CD4-positive, alpha-beta T cell (primary cell): ENCODE results near the gene BRD3. TPM values are rescaled to one million over a fixed set of nuclear protein-coding genes. Genes with fewer than 3 reads are reported as not detected.

Experiments
- ATAC-seq: fragments of 200-7000 bp; cut with Tn5 transposase; one replicate; pipeline ENCODE4 v1.10.0; 2022; ENCODE audit warnings: mild to moderate bottlenecking; ENCODE audit not compliant: poor library complexity
- CTCF ChIA-PET: fragments of 350-600 bp; sonication (Branson Sonifier 250); formaldehyde crosslinking; loops from one replicate; lab custom pipeline; 2021; ENCODE audit warnings: antibody characterized with exemption, inconsistent platforms; lab: Charles Lee
- POLR2A ChIA-PET: fragments of 350-600 bp; sonication (Branson Sonifier 250); formaldehyde crosslinking; loops from one replicate; lab custom pipeline; 2021; ENCODE audit warnings: antibody characterized with exemption, inconsistent platforms; lab: Charles Lee
- DNase-seq, 14 experiments: peaks; one replicate each; pipeline ENCODE4 v3.0.0-alpha.2; 2013 to 2020; ENCODE audit warnings: mixed read lengths in 2 of 14
- H3K27ac ChIP-seq, 2 donors: one replicate each; pipeline versions ENCODE4 v1.5.1 to v1.7.0; 2013; ENCODE audit warnings: low read length in 2 of 2, low read depth in 1 of 2, mild to moderate bottlenecking in 1 of 2
- H3K27me3 ChIP-seq, 2 experiments: 1 replicate in 1 of 2; 2 replicates in 1 of 2; pipeline versions ENCODE4 v1.6.1 to v1.7.0; 2013; ENCODE audit warnings: low read length in 2 of 2, control low read depth in 1 of 2, mild to moderate bottlenecking in 1 of 2, moderate library complexity in 1 of 2; ENCODE audit not compliant: insufficient read depth in 2 of 2, control insufficient read depth in 1 of 2
- H3K36me3 ChIP-seq: one replicate; pipeline ENCODE4 v1.6.1; 2013; ENCODE audit warnings: low read length, control low read depth; ENCODE audit not compliant: insufficient read depth
- H3K4me1 ChIP-seq: one replicate; pipeline ENCODE4 v1.6.1; 2013; ENCODE audit warnings: low read length, control low read depth; ENCODE audit not compliant: insufficient read depth
- H3K4me3 ChIP-seq: one replicate; pipeline ENCODE4 v1.5.1; 2013; ENCODE audit warnings: mild to moderate bottlenecking, low read length, moderate library complexity
- H3K9me3 ChIP-seq, 2 experiments: 1 replicate in 1 of 2; 2 replicates in 1 of 2; pipeline versions ENCODE4 v1.6.1 to v1.7.0; 2013; ENCODE audit warnings: low read length in 2 of 2, mild to moderate bottlenecking in 2 of 2, control low read depth in 1 of 2, moderate library complexity in 1 of 2; ENCODE audit not compliant: control insufficient read depth in 1 of 2, insufficient read depth in 1 of 2
- H3K27ac Mint-ChIP-seq: one replicate; pipeline ENCODE4 v1.8.0; 2020; ENCODE audit warnings: mixed read lengths
- H3K27me3 Mint-ChIP-seq: one replicate; pipeline ENCODE4 v1.8.0; 2021; ENCODE audit warnings: mixed read lengths
- H3K36me3 Mint-ChIP-seq: one replicate; pipeline ENCODE4 v1.8.0; 2021; ENCODE audit warnings: low read depth, mixed read lengths
- H3K4me1 Mint-ChIP-seq: one replicate; pipeline ENCODE4 v1.8.0; 2021; ENCODE audit warnings: low read depth, mixed read lengths
- H3K4me3 Mint-ChIP-seq: one replicate; pipeline ENCODE4 v1.8.0; 2020; ENCODE audit warnings: mild to moderate bottlenecking, mixed read lengths
- H3K9me3 Mint-ChIP-seq: one replicate; pipeline ENCODE4 v1.8.0; 2020; ENCODE audit warnings: mixed read lengths
- CTCF ChIP-seq: fragments of 200-600 bp; IDR thresholded peaks from one replicate; pipeline ENCODE4 v1.8.0; 2022; ENCODE audit warnings: antibody characterized with exemption, mild to moderate bottlenecking
- intact Hi-C, 2 experiments: fragments of 100-400 bp; cut with DNase I in 1 of 2; cut with micrococcal nuclease in 1 of 2; formaldehyde crosslinking; loops; one replicate each; pipeline versions ENCODE4 v1.15.1 to v1.9.0; 2023 to 2025; cut with DNase I, micrococcal nuclease
- total RNA-seq, 174 experiments: library from RNA in 2 of 174; stranded (reverse) in 2 of 174; gene quantifications; one replicate each; pipeline ENCODE4 v1.2.3 and lab custom pipeline; 2021 to 2026

Gene BRD3
- total RNA-seq, 2 experiments from 2014 or later: 26.7 to 29.0 TPM

GRCh38 chr9:134045841-134046544 lies 21.8 kb downstream of the BRD3 start:
- Histone ChIP-seq H3K9me3 (no peaks in the 10 kb centered on the region), H3K27me3 (no peaks in the 10 kb centered on the region), H3K4me1 (no peaks in the 10 kb centered on the region), H3K36me3 (peaks cover 67% of the 10 kb centered on the region), H3K27ac (no peak overlapping the region), H3K4me3 (no peak overlapping the region)
- ChIA-PET POLR2A (no interaction called here), CTCF (no interaction called here)
- TF ChIP-seq CTCF: no peak
- Mint-ChIP-seq H3K4me1 (no peaks in the 10 kb centered on the region), H3K27ac (no peak overlapping the region), H3K4me3 (no peak overlapping the region), H3K9me3 (no peaks in the 10 kb centered on the region), H3K27me3 (no peaks in the 10 kb centered on the region), H3K36me3 (peaks cover 50% of the 10 kb centered on the region)
- ATAC-seq (no peak), DNase-seq (no peak)
- intact Hi-C loops: no loop called here

- no peaks in the 10 kb centered on the region for H3K27me3 ChIP-seq
- peaks cover 64% of the 10 kb centered on the region for H3K36me3 ChIP-seq
- POLR2A ChIA-PET: no interaction called here
- no peak for ATAC-seq
- no peak for TF ChIP-seq CTCF
- no peak for DNase-seq
- CTCF ChIA-PET: no interaction called here
- no peaks in the 10 kb centered on the region for H3K4me1 ChIP-seq
- peaks cover 57% of the 10 kb centered on the region for H3K36me3 Mint-ChIP-seq
- peaks cover 0 to 8% of the 10 kb centered on the region in 2 experiments for H3K9me3 ChIP-seq
- H3K27ac Mint-ChIP-seq: no peak overlapping the region
- no peak overlapping the region for H3K4me3 ChIP-seq
- no peaks in the 10 kb centered on the region for H3K27me3 Mint-ChIP-seq
- H3K27ac ChIP-seq: no peak overlapping the region
- H3K4me1 Mint-ChIP-seq: no peaks in the 10 kb centered on the region
- intact Hi-C loops: no loop called here
- H3K4me3 Mint-ChIP-seq: no peak overlapping the region
- H3K9me3 Mint-ChIP-seq: no peaks in the 10 kb centered on the region
Observed at GRCh38 chr9:134044944-134045343, 22.9 kb downstream of the BRD3 start.

GRCh38 chr9:134043531-134043988 lies 24.3 kb downstream of the BRD3 start:
- peaks cover 61% of the 10 kb centered on the region for H3K36me3 Mint-ChIP-seq
- TF ChIP-seq CTCF: no peak
- no peaks in the 10 kb centered on the region for H3K4me1 ChIP-seq
- ATAC-seq (no peak), DNase-seq (no peak)
- intact Hi-C loops: no loop called here
- no peaks in the 10 kb centered on the region for H3K9me3 Mint-ChIP-seq
- POLR2A ChIA-PET: no interaction called here
- CTCF ChIA-PET: no interaction called here
- no peaks in the 10 kb centered on the region for H3K27me3 ChIP-seq
- no peak overlapping the region for H3K4me3 ChIP-seq
- H3K9me3 ChIP-seq: peaks cover 6 to 21% of the 10 kb centered on the region in 2 experiments
- no peak overlapping the region for H3K27ac Mint-ChIP-seq
- H3K27me3 Mint-ChIP-seq: no peaks in the 10 kb centered on the region
- no peak overlapping the region for H3K4me3 Mint-ChIP-seq
- H3K27ac ChIP-seq: no peak overlapping the region
- H3K36me3 ChIP-seq: peaks cover 66% of the 10 kb centered on the region
- H3K4me1 Mint-ChIP-seq: no peaks in the 10 kb centered on the region
